OCI-LY1 (cell line): Measurements from ENCODE around the gene INPP5J.

ENCODE experiments used
- CTCF ChIP-seq: fragments of 200-600 bp; sonication (generic), shearing (Covaris generic); IDR thresholded peaks from 2 replicates; pipeline ENCODE4 v1.5.1; 2017; ENCODE audit warnings: mild to moderate bottlenecking, antibody characterized with exemption, low read length, moderate library complexity, mixed read lengths
- EZH2 ChIP-seq: fragments of 200-600 bp; sonication (generic), shearing (Covaris generic); IDR thresholded peaks from 2 replicates; pipeline ENCODE4 v1.8.0; 2017; ENCODE audit warnings: borderline replicate concordance, mixed run types, mild to moderate bottlenecking, antibody characterized with exemption, low read length, moderate library complexity, mixed read lengths

GRCh38 chr22:31098632-31099110 lies 24.1 kb upstream of the INPP5J start:
- no peak for TF ChIP-seq CTCF
- no peak for TF ChIP-seq EZH2
